Fibroblast of the aortic adventitia (primary cell): Measurements from ENCODE around the gene DPEP1. TPM values are rescaled to one million over a fixed set of nuclear protein-coding genes. Genes with fewer than 3 reads are reported as not detected.
"Not testable (repeated sequence)": the region's sequence is repeated elsewhere in the genome, so short reads cannot be mapped to it uniquely, and the experiment has no call there.

Experiments
- DNase-seq: peaks from one replicate; pipeline ENCODE4 v3.0.0-alpha.2; 2010; ENCODE audit warnings: low read depth
- H3K4me3 ChIP-seq: 2 replicates; pipeline ENCODE4 v1.5.1; 2011; ENCODE audit warnings: low read depth, mild to moderate bottlenecking, control low read depth, low read length, moderate library complexity
- CTCF ChIP-seq: IDR thresholded peaks from 2 replicates; pipeline ENCODE4 v1.5.1; 2011; ENCODE audit warnings: mild to moderate bottlenecking, low read length, control low read depth, inconsistent platforms; ENCODE audit not compliant: insufficient read depth
- total RNA-seq: library from RNA; depleted of rRNA; stranded (reverse); fragments of >200 nt; gene quantifications from 2 replicates; pipeline ENCODE4 v1.2.3, GENCODE V29; 2012; ENCODE audit warnings: low replicate concordance

DPEP1 gene
- total RNA-seq, 1 donor, result not detected

- H3K4me3 ChIP-seq, result no peak overlapping the region
- no peak for DNase-seq
- no peak for TF ChIP-seq CTCF
Measured at GRCh38 chr16:89569506-89570341, 43.7 kb upstream of the DPEP1 start.

GRCh38 chr16:89570342-89570923 is 43.0 kb upstream of the DPEP1 start:
- DNase-seq, result no peak
- no peak overlapping the region for H3K4me3 ChIP-seq
- no peak for TF ChIP-seq CTCF

GRCh38 chr16:89570983-89571598 is 42.4 kb upstream of the DPEP1 start:
- not testable (repeated sequence) for H3K4me3 ChIP-seq

GRCh38 chr16:89571636-89572035 is 41.8 kb upstream of the DPEP1 start:
- no peak overlapping the region for H3K4me3 ChIP-seq
- no peak for DNase-seq
- no peak for TF ChIP-seq CTCF

More at GRCh38 chr16:89570983-89571598, 42.4 kb upstream of the DPEP1 start:
- not testable (repeated sequence) for DNase-seq

GRCh38 chr16:89572073-89572484 is 41.4 kb upstream of the DPEP1 start:
- no peak for DNase-seq
- no peak for TF ChIP-seq CTCF
- H3K4me3 ChIP-seq, result no peak overlapping the region

GRCh38 chr16:89572485-89573205 is 40.8 kb upstream of the DPEP1 start:
- no peak for TF ChIP-seq CTCF
- no peak for DNase-seq
- H3K4me3 ChIP-seq, result no peak overlapping the region
